Germinal center (tissue), 1 donor: ENCODE results near the gene RAB19.
A peak's percentile ranks its signal among the peaks of the same experiment; 100 is the strongest.
"Not testable (repeated sequence)": the region's sequence is repeated elsewhere in the genome, so short reads cannot be mapped to it uniquely, and the experiment has no call there.

Experiments
- DNase-seq: peaks from one replicate; pipeline ENCODE4 v3.0.0; 2012; ENCODE audit warnings: mixed read lengths, low spot score

RAB19 gene

GRCh38 chr7:140453785-140454656, 50.2 kb downstream of the RAB19 start:
- not testable (repeated sequence) for DNase-seq

GRCh38 chr7:140454657-140455015, 50.8 kb downstream of the RAB19 start:
- no peak for DNase-seq

GRCh38 chr7:140455743-140456142, 51.9 kb downstream of the RAB19 start:
- no peak for DNase-seq

- DNase-seq = no peak
Measured at GRCh38 chr7:140456551-140457051, 52.7 kb downstream of the RAB19 start.

GRCh38 chr7:140458201-140458600, 54.3 kb downstream of the RAB19 start:
- no peak for DNase-seq

GRCh38 chr7:140458916-140459315, 55.1 kb downstream of the RAB19 start:
- no peak for DNase-seq

GRCh38 chr7:140463111-140463510, 59.3 kb downstream of the RAB19 start:
- no peak for DNase-seq

- peak; percentile 53 for DNase-seq
Measured at GRCh38 chr7:140475747-140476333, 72.0 kb downstream of the RAB19 start.

GRCh38 chr7:140476698-140477261, 72.9 kb downstream of the RAB19 start:
- DNase-seq = no peak
